Tongue (tissue), 2 donors: ENCODE data around the gene TMEM125. TPM values are rescaled to one million over a fixed set of nuclear protein-coding genes. Genes with fewer than 3 reads are reported as not detected.

ENCODE experiments used
- DNase-seq: peaks from one replicate; pipeline ENCODE4 v3.0.0-alpha.2; 2015
- total RNA-seq: library from RNA; depleted of rRNA; stranded (reverse); fragments of >200 nt; gene quantifications from one replicate; pipeline ENCODE4 v1.2.3, GENCODE V29; 2014

The TMEM125 gene
- total RNA-seq, 1 donor from 2014 or later = 0.92 TPM

- DNase-seq = no peak
These were observed 5.0 kb downstream of the TMEM125 start for GRCh38 chr1:43274804-43275180.

- no peak for DNase-seq
These were observed 6.2 kb downstream of the TMEM125 start for GRCh38 chr1:43275826-43276620.

GRCh38 chr1:43276673-43277072 lies 6.9 kb downstream of the TMEM125 start:
- DNase-seq = no peak

GRCh38 chr1:43277116-43277876 lies 7.5 kb downstream of the TMEM125 start:
- DNase-seq = no peak

GRCh38 chr1:43279161-43279560 lies 9.4 kb downstream of the TMEM125 start:
- DNase-seq = no peak

GRCh38 chr1:43279666-43280065 lies 9.9 kb downstream of the TMEM125 start:
- DNase-seq = no peak

- no peak for DNase-seq
These were observed 10.9 kb downstream of the TMEM125 start for GRCh38 chr1:43280692-43281091.

- no peak for DNase-seq
These were observed 12.7 kb downstream of the TMEM125 start for GRCh38 chr1:43282220-43283195.

- no peak for DNase-seq
These were observed 14.3 kb downstream of the TMEM125 start for GRCh38 chr1:43284065-43284464.

- no peak for DNase-seq
These were observed 14.8 kb downstream of the TMEM125 start for GRCh38 chr1:43284546-43285110.

- peak; percentile 21 for DNase-seq
These were observed 15.6 kb downstream of the TMEM125 start, which contains the start of gene C1orf210 for GRCh38 chr1:43285269-43285990. Gene C1orf210, minus strand, starts transcription at chr1:43285581. Its CDS starts 2,311 bp downstream, at chr1:43283270.

- no peak for DNase-seq
These were observed 16.3 kb downstream of the TMEM125 start for GRCh38 chr1:43286115-43286514.

- DNase-seq = no peak
These were observed 16.8 kb downstream of the TMEM125 start for GRCh38 chr1:43286533-43286932.

GRCh38 chr1:43288058-43288784 lies 18.4 kb downstream of the TMEM125 start:
- DNase-seq = no peak

GRCh38 chr1:43288785-43289706 lies 19.3 kb downstream of the TMEM125 start:
- DNase-seq = no peak

- no peak for DNase-seq
These were observed 22.4 kb downstream of the TMEM125 start for GRCh38 chr1:43292216-43292615.

GRCh38 chr1:43292679-43293078 lies 22.9 kb downstream of the TMEM125 start:
- no peak for DNase-seq

GRCh38 chr1:43293176-43293575 lies 23.4 kb downstream of the TMEM125 start:
- DNase-seq = no peak
